SK-N-SH (cell line): ENCODE measurements around the gene RALY.

Source experiments
- JUND ChIP-seq: IDR thresholded peaks from 2 replicates; pipeline ENCODE4 v1.4.0; 2012
- POLR2AphosphoS5 ChIP-seq: IDR thresholded peaks from 2 replicates; pipeline ENCODE4 v1.6.1; 2012; ENCODE audit warnings: low read depth, low read length
- RAD21 ChIP-seq: IDR thresholded peaks from 2 replicates; pipeline ENCODE4 v1.6.1; 2012; ENCODE audit warnings: mild to moderate bottlenecking, low read length
- SIN3A ChIP-seq: IDR thresholded peaks from 2 replicates; pipeline ENCODE4 v1.6.1; 2012; ENCODE audit warnings: low read depth, mild to moderate bottlenecking, low read length, moderate library complexity, borderline replicate concordance
- TEAD4 ChIP-seq: IDR thresholded peaks from 2 replicates; pipeline ENCODE4 v1.4.0; 2012; ENCODE audit warnings: mild to moderate bottlenecking, borderline replicate concordance; ENCODE audit not compliant: insufficient read depth
- TF ChIP-seq, protein P1 (sequence below): fragments of 150-350 bp; IDR thresholded peaks from 2 replicates; pipeline ENCODE4 v1.6.1; 2017; ENCODE audit warnings: antibody characterized with exemption, low read length, low read depth, borderline replicate concordance
- TF ChIP-seq, protein P2 (sequence below): IDR thresholded peaks from 2 replicates; pipeline ENCODE4 v1.4.0; 2012; ENCODE audit warnings: low read depth, borderline replicate concordance

DNA sequence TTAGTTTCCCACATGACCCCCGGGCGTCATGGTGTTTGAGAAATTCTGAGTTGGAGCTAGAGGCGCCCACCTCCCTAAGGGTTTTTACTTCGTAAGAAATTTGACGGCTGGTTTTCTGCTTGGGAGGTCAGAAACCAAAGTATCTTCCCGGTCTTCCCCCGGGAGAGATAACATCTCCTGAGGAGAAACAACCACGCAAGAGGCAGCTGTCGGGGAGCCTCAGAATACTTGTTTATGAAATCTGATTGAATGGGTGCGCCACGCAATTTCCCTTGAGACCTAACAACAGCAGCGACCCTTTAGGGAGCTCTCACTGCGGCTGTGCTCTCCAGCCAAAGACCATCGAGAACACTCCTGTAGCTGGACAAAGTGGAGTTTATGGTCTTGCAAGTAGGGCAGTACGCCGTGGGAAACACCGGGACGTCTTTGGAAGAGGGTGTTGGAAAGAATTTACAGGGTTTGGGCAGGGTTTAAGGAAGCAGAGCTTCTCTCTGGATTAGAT is 118.9 kb downstream of the RALY start:
- TF ChIP-seq JUND (no peak), POLR2AphosphoS5 (no peak), TEAD4 (no peak), RAD21 (no peak), SIN3A (0 out of 2 replicates have a peak, but pooled peaks have one; percentile 8)
- TF ChIP-seq, protein P1, sequence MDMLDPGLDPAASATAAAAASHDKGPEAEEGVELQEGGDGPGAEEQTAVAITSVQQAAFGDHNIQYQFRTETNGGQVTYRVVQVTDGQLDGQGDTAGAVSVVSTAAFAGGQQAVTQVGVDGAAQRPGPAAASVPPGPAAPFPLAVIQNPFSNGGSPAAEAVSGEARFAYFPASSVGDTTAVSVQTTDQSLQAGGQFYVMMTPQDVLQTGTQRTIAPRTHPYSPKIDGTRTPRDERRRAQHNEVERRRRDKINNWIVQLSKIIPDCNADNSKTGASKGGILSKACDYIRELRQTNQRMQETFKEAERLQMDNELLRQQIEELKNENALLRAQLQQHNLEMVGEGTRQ, result no peak
- TF ChIP-seq, protein P2, sequence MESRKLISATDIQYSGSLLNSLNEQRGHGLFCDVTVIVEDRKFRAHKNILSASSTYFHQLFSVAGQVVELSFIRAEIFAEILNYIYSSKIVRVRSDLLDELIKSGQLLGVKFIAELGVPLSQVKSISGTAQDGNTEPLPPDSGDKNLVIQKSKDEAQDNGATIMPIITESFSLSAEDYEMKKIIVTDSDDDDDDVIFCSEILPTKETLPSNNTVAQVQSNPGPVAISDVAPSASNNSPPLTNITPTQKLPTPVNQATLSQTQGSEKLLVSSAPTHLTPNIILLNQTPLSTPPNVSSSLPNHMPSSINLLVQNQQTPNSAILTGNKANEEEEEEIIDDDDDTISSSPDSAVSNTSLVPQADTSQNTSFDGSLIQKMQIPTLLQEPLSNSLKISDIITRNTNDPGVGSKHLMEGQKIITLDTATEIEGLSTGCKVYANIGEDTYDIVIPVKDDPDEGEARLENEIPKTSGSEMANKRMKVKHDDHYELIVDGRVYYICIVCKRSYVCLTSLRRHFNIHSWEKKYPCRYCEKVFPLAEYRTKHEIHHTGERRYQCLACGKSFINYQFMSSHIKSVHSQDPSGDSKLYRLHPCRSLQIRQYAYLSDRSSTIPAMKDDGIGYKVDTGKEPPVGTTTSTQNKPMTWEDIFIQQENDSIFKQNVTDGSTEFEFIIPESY, result no peak
